HG03558 (cell line): Measurements from ENCODE around the gene ANKFN1.

ENCODE experiments used
- ATAC-seq: cut with Tn5 transposase; IDR thresholded peaks from one replicate; pipeline ENCODE4 v1.9.1; 2021; ENCODE audit warnings: moderate number of reproducible peaks; ENCODE audit not compliant: unreplicated experiment; ENCODE audit errors: extremely low read depth

The ANKFN1 gene

DNA sequence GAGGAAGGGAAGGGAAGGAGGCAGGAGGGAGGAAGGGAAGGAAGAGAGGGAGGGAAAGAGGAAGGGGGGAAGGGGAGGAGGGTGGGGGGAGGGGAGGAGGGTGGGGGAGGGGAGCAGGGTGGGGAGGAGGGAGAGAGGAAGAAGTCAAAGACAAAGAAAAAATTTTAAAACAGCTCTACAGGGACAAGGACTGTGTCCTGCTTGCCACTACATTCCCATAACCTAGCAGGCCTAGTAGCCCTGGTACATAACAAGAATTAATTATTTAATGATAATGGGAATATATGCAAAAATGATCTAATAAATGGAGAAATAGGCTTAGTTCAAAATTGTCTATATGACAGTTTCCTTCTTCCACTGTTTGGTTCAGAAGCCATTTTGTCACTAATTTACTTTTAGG, 392.7 kb downstream of the ANKFN1 start:
- ATAC-seq, result no peak

DNA sequence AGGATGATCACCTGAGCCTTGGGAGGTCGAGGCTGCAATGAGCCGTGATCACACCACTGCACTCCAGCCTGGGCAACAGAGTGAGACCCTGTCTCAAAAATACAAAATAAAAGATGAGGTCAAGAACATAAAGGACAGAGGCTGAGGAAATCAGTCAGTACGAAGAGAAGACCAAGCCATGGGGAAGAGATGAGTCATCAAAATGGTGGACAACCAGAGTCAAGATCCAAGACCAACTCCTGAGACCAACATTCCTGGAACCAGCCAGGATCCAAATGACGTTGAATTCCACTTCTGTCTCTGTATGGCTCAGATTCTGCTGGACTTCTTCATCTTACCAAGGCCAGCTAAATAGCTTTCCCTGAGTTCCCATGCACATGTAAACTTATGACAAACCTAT, 395.4 kb downstream of the ANKFN1 start:
- ATAC-seq, result no peak

DNA sequence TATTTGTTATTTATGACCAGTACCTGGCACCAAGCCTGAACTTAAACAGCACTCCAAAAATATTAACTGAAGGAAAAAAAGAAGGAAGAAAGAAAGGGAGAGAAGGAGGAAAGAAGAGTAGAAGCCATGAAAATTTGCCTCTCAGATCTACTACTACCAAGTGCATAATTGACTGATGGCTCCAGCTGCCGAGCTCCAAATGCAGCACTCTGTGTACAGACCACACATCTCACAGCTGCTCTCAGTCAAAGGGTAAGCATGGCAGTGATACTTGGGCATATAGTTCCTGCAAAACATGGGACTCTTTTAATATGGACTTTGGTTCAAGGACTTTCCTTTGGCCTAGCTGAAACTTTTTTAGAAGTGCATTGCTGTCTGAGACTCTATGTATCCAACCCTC, 396.2 kb downstream of the ANKFN1 start:
- no peak for ATAC-seq

DNA sequence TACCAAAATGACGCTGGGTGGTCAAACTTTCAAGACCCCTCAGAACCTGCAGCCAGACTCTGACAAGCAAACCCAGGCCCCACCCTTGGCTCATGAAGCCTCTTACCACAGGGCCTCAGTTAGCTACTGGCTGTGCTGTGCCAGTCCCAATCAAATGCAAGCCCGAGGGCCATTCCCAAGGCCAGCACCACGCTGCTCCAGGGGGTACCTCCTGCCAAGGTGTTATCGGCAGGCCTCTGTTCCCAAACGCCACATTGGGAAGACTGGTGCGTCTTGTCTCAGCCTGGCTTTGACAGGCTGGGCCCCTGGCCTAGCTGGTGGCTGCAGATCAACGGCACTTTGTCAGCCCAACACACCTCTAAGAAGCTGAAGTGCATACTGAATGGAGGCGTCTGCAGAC, 404.4 kb downstream of the ANKFN1 start:
- ATAC-seq, result no peak

DNA sequence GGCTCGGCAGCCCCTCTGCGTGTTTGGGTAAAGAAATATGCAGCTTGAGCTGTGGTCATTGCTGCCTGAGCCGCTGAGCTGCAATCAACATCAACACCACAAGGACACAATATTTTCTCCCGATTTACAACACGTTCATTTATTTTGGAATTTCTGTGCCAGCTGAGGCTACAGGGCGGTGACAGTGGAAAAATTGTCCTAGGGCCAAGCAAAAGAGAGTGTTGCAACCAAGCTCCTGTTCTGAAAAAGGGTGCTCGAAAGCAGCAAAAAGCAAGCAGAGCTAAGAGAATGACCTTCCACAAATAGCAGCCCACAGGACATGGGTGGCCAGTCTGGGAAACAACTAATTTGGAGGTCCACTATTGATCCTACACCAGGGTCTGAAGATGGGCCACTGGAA, 404.8 kb downstream of the ANKFN1 start:
- ATAC-seq, result no peak
